Endothelial cell (in vitro differentiated cells): ENCODE results near the gene PRXL2B. TPM values are rescaled to one million over a fixed set of nuclear protein-coding genes. Genes with fewer than 3 reads are reported as not detected.

Experiments
- DNase-seq: peaks from one replicate; pipeline ENCODE4 v3.0.0; 2021; ENCODE audit warnings: low spot score
- H3K27ac Mint-ChIP-seq: one replicate; pipeline ENCODE4 v1.8.0; 2021; ENCODE audit warnings: mixed read lengths, inconsistent platforms; ENCODE audit not compliant: unreplicated experiment
- H3K27me3 Mint-ChIP-seq: one replicate; pipeline ENCODE4 v1.8.0; 2021; ENCODE audit warnings: mild to moderate bottlenecking, moderate library complexity, mixed read lengths, inconsistent platforms; ENCODE audit not compliant: unreplicated experiment
- H3K36me3 Mint-ChIP-seq: one replicate; pipeline ENCODE4 v1.8.0; 2021; ENCODE audit warnings: mild to moderate bottlenecking, low read depth, mixed read lengths, inconsistent platforms; ENCODE audit not compliant: unreplicated experiment
- H3K4me1 Mint-ChIP-seq: one replicate; pipeline ENCODE4 v1.8.0; 2021; ENCODE audit warnings: mild to moderate bottlenecking, mixed read lengths, inconsistent platforms; ENCODE audit not compliant: unreplicated experiment
- H3K4me3 Mint-ChIP-seq: one replicate; pipeline ENCODE4 v1.8.0; 2021; ENCODE audit warnings: mild to moderate bottlenecking, mixed read lengths, inconsistent platforms; ENCODE audit not compliant: unreplicated experiment
- H3K9me3 Mint-ChIP-seq: one replicate; pipeline ENCODE4 v1.8.0; 2021; ENCODE audit warnings: mixed read lengths, inconsistent platforms; ENCODE audit not compliant: unreplicated experiment
- CTCF ChIP-seq: fragments of 200-600 bp; sonication (generic); IDR thresholded peaks from one replicate; pipeline ENCODE4 v1.5.0; 2021; ENCODE audit warnings: antibody characterized with exemption; ENCODE audit not compliant: unreplicated experiment
- total RNA-seq: library from RNA; stranded (reverse); fragmentation: NEBNext Ultra II Directional; extraction: Animal tissue kit (Norgen Biotek cat#: 25700); gene quantifications from one replicate; pipeline ENCODE4 v1.2.1, GENCODE V29; 2021; ENCODE audit not compliant: unreplicated experiment

The PRXL2B gene
- total RNA-seq, 1 donor from 2014 or later = 35.6 TPM

- H3K4me1 Mint-ChIP-seq = no peaks in the 10 kb centered on the region
- no peak for TF ChIP-seq CTCF
- no peak for DNase-seq
- H3K4me3 Mint-ChIP-seq = no peak overlapping the region
- H3K27ac Mint-ChIP-seq = no peak overlapping the region
- no peaks in the 10 kb centered on the region for H3K36me3 Mint-ChIP-seq
- peaks cover 4% of the 10 kb centered on the region for H3K27me3 Mint-ChIP-seq
- H3K9me3 Mint-ChIP-seq = no peaks in the 10 kb centered on the region
These were observed 5.1 kb downstream of the PRXL2B start for GRCh38 chr1:2591581-2592261.

- Mint-ChIP-seq H3K4me1 (no peaks in the 10 kb centered on the region), H3K27me3 (peaks cover 7% of the 10 kb centered on the region), H3K36me3 (no peaks in the 10 kb centered on the region), H3K9me3 (no peaks in the 10 kb centered on the region), H3K27ac (no peak overlapping the region), H3K4me3 (no peak overlapping the region)
- TF ChIP-seq CTCF = no peak
- no peak for DNase-seq
These were observed 6.1 kb downstream of the PRXL2B start for GRCh38 chr1:2592672-2593071.

- no peak for DNase-seq
- H3K36me3 Mint-ChIP-seq = no peaks in the 10 kb centered on the region
- TF ChIP-seq CTCF = no peak
- no peaks in the 10 kb centered on the region for H3K4me1 Mint-ChIP-seq
- H3K27ac Mint-ChIP-seq = no peak overlapping the region
- no peak overlapping the region for H3K4me3 Mint-ChIP-seq
- H3K27me3 Mint-ChIP-seq = peaks cover 7% of the 10 kb centered on the region
- no peaks in the 10 kb centered on the region for H3K9me3 Mint-ChIP-seq
These were observed 6.8 kb downstream of the PRXL2B start for GRCh38 chr1:2593251-2593878.

- TF ChIP-seq CTCF = no peak
- Mint-ChIP-seq H3K9me3 (no peaks in the 10 kb centered on the region), H3K36me3 (no peaks in the 10 kb centered on the region), H3K4me1 (no peaks in the 10 kb centered on the region), H3K27me3 (peaks cover 9% of the 10 kb centered on the region), H3K4me3 (no peak overlapping the region), H3K27ac (no peak overlapping the region)
- no peak for DNase-seq
These were observed 7.5 kb downstream of the PRXL2B start for GRCh38 chr1:2594001-2594640.

- no peak for TF ChIP-seq CTCF
- Mint-ChIP-seq H3K27ac (no peak overlapping the region), H3K4me1 (no peaks in the 10 kb centered on the region), H3K36me3 (no peaks in the 10 kb centered on the region), H3K27me3 (peaks cover 7% of the 10 kb centered on the region), H3K9me3 (no peaks in the 10 kb centered on the region), H3K4me3 (no peak overlapping the region)
- no peak for DNase-seq
These were observed 8.1 kb downstream of the PRXL2B start for GRCh38 chr1:2594641-2595131.
